Neural cell (in vitro differentiated cells): ENCODE measurements around the gene SEC22A. TPM values are rescaled to one million over a fixed set of nuclear protein-coding genes. Genes with fewer than 3 reads are reported as not detected.

Source experiments
- H2AFZ ChIP-seq: fragments of 200-600, 300-800 bp; sonication (generic), shearing (Covaris generic); 2 replicates; pipeline ENCODE4 v1.6.0; 2014; ENCODE audit warnings: low read depth, mild to moderate bottlenecking, antibody characterized with exemption, low read length, moderate library complexity
- H3F3A ChIP-seq: fragments of 200-600 bp; shearing (Covaris generic); 2 replicates; pipeline ENCODE4 v1.6.1; 2016; ENCODE audit warnings: mild to moderate bottlenecking, moderate library complexity, mixed read lengths, antibody characterized with exemption, low read length; ENCODE audit not compliant: insufficient read depth, poor library complexity, severe bottlenecking
- H3K27ac ChIP-seq: fragments of 200-600, 300-800 bp; sonication (generic), shearing (Covaris generic); 2 replicates; pipeline ENCODE4 v1.5.1; 2014; ENCODE audit warnings: mild to moderate bottlenecking, low read length, moderate library complexity
- H3K27me3 ChIP-seq: fragments of 300-800, 200-600 bp; sonication (generic), shearing (Covaris generic); 2 replicates; pipeline ENCODE4 v1.6.0; 2014; ENCODE audit warnings: mild to moderate bottlenecking, low read depth, low read length, moderate library complexity; ENCODE audit not compliant: insufficient read depth
- H3K36me3 ChIP-seq: fragments of 300-800, 200-600 bp; sonication (generic), shearing (Covaris generic); 2 replicates; pipeline ENCODE4 v1.5.1; 2014; ENCODE audit warnings: mild to moderate bottlenecking, antibody characterized with exemption, low read length, moderate library complexity; ENCODE audit not compliant: insufficient read depth
- H3K4me2 ChIP-seq: fragments of 300-800, 200-600 bp; sonication (generic), shearing (Covaris generic); 2 replicates; pipeline ENCODE4 v1.6.0; 2014; ENCODE audit warnings: mild to moderate bottlenecking, low read length
- H3K4me3 ChIP-seq: fragments of 300-800, 200-600 bp; sonication (generic), shearing (Covaris generic); 2 replicates; pipeline ENCODE4 v1.5.1; 2014; ENCODE audit warnings: mild to moderate bottlenecking, low read length, moderate library complexity
- H3K79me2 ChIP-seq: fragments of 200-600 bp; shearing (Covaris generic); replicated peaks from 2 replicates; pipeline ENCODE4 v1.6.0; 2014; ENCODE audit warnings: mild to moderate bottlenecking, low read length, moderate library complexity; ENCODE audit not compliant: insufficient read depth
- H3K9ac ChIP-seq: fragments of 300-800, 200-600 bp; sonication (generic), shearing (Covaris generic); 2 replicates; pipeline ENCODE4 v1.6.1; 2016; ENCODE audit warnings: mild to moderate bottlenecking, low read length, mixed read lengths
- H3K9me2 ChIP-seq: fragments of 200-600 bp; shearing (Covaris generic); 2 replicates; pipeline ENCODE4 v1.6.1; 2016; ENCODE audit warnings: mild to moderate bottlenecking, low read length, mixed read lengths; ENCODE audit not compliant: insufficient read depth
- H3K9me3 ChIP-seq: fragments of 200-600, 300-800 bp; sonication (generic), shearing (Covaris generic); 2 replicates; pipeline ENCODE4 v1.6.1; 2016; ENCODE audit warnings: mild to moderate bottlenecking, mixed run types, low read length, moderate library complexity, mixed read lengths
- H4K20me1 ChIP-seq: fragments of 200-600 bp; shearing (Covaris generic); 2 replicates; pipeline ENCODE4 v1.6.1; 2016; ENCODE audit warnings: mild to moderate bottlenecking, mixed run types; ENCODE audit not compliant: insufficient read depth
- CTCF ChIP-seq: fragments of 450-650 bp; IDR thresholded peaks from 2 replicates; pipeline ENCODE4 v1.5.1; 2014; ENCODE audit warnings: antibody characterized with exemption, mild to moderate bottlenecking, moderate library complexity; ENCODE audit not compliant: poor library complexity, severe bottlenecking
- EP300 ChIP-seq: fragments of 450-650 bp; conservative IDR thresholded peaks from 2 replicates; pipeline ENCODE4 v1.6.1; 2014; ENCODE audit warnings: antibody characterized with exemption, mild to moderate bottlenecking, moderate library complexity; ENCODE audit not compliant: poor library complexity, severe bottlenecking
- EZH2 ChIP-seq: fragments of 200-600, 300-800 bp; shearing (Covaris generic), sonication (generic); IDR thresholded peaks from 2 replicates; pipeline ENCODE4 v1.6.1; 2014; ENCODE audit warnings: antibody characterized with exemption, low read length, borderline replicate concordance, mild to moderate bottlenecking; ENCODE audit not compliant: insufficient read depth, poor library complexity, severe bottlenecking
- MXI1 ChIP-seq: fragments of 450-650 bp; conservative IDR thresholded peaks from 2 replicates; pipeline ENCODE4 v1.6.1; 2014; ENCODE audit warnings: antibody characterized with exemption, mild to moderate bottlenecking; ENCODE audit not compliant: poor library complexity, severe bottlenecking
- POLR2AphosphoS5 ChIP-seq: IDR thresholded peaks from 2 replicates; pipeline ENCODE4 v1.6.1; 2012
- RAD21 ChIP-seq: fragments of 450-650 bp; conservative IDR thresholded peaks from 2 replicates; pipeline ENCODE4 v1.6.1; 2014; ENCODE audit warnings: antibody characterized with exemption, mild to moderate bottlenecking, moderate library complexity
- SMC3 ChIP-seq: fragments of 450-650 bp; conservative IDR thresholded peaks from 2 replicates; pipeline ENCODE4 v1.6.1; 2014; ENCODE audit warnings: antibody characterized with exemption, mild to moderate bottlenecking, moderate library complexity; ENCODE audit not compliant: poor library complexity
- TAF1 ChIP-seq: IDR thresholded peaks from 2 replicates; pipeline ENCODE4 v1.6.1; 2012; ENCODE audit warnings: low read depth
- polyA plus RNA-seq: library from polyadenylated mRNA; depleted of rRNA; stranded (reverse); fragments of >200 nt; gene quantifications from 2 replicates; pipeline ENCODE4 v1.2.3, GENCODE V29; 2014
- TF ChIP-seq, protein P1 (sequence below): IDR thresholded peaks from 2 replicates; pipeline ENCODE4 v1.6.1; 2012; ENCODE audit warnings: borderline replicate concordance

The SEC22A gene
- polyA plus RNA-seq, 1 donor from 2014 or later: 44.0 TPM

- TF ChIP-seq EP300 (no peak), SMC3 (no peak), TAF1 (no peak), POLR2AphosphoS5 (no peak), EZH2 (no peak), CTCF (no peak), RAD21 (no peak), MXI1 (no peak)
- TF ChIP-seq, protein P1, sequence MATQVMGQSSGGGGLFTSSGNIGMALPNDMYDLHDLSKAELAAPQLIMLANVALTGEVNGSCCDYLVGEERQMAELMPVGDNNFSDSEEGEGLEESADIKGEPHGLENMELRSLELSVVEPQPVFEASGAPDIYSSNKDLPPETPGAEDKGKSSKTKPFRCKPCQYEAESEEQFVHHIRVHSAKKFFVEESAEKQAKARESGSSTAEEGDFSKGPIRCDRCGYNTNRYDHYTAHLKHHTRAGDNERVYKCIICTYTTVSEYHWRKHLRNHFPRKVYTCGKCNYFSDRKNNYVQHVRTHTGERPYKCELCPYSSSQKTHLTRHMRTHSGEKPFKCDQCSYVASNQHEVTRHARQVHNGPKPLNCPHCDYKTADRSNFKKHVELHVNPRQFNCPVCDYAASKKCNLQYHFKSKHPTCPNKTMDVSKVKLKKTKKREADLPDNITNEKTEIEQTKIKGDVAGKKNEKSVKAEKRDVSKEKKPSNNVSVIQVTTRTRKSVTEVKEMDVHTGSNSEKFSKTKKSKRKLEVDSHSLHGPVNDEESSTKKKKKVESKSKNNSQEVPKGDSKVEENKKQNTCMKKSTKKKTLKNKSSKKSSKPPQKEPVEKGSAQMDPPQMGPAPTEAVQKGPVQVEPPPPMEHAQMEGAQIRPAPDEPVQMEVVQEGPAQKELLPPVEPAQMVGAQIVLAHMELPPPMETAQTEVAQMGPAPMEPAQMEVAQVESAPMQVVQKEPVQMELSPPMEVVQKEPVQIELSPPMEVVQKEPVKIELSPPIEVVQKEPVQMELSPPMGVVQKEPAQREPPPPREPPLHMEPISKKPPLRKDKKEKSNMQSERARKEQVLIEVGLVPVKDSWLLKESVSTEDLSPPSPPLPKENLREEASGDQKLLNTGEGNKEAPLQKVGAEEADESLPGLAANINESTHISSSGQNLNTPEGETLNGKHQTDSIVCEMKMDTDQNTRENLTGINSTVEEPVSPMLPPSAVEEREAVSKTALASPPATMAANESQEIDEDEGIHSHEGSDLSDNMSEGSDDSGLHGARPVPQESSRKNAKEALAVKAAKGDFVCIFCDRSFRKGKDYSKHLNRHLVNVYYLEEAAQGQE: no peak
- Histone ChIP-seq H3K9me3 (no peaks in the 10 kb centered on the region), H3K79me2 (no peaks in the 10 kb centered on the region), H3K4me2 (no peak overlapping the region), H3K9me2 (no peaks in the 10 kb centered on the region), H3F3A (no peaks in the 10 kb centered on the region), H4K20me1 (no peaks in the 10 kb centered on the region), H3K27ac (no peak overlapping the region), H3K27me3 (no peaks in the 10 kb centered on the region), H3K36me3 (no peaks in the 10 kb centered on the region), H3K9ac (no peak overlapping the region), H3K4me3 (no peak overlapping the region), H2AFZ (no peak overlapping the region)
Observed at GRCh38 chr3:123284399-123285010, 82.8 kb downstream of the SEC22A start.

GRCh38 chr3:123285066-123285465 is 83.3 kb downstream of the SEC22A start:
- Histone ChIP-seq H3K36me3 (no peaks in the 10 kb centered on the region), H3K9ac (no peak overlapping the region), H3K27me3 (no peaks in the 10 kb centered on the region), H3K27ac (no peak overlapping the region), H3K9me3 (no peaks in the 10 kb centered on the region), H3K79me2 (no peaks in the 10 kb centered on the region), H4K20me1 (no peaks in the 10 kb centered on the region), H2AFZ (no peak overlapping the region), H3K4me3 (no peak overlapping the region), H3K4me2 (no peak overlapping the region), H3K9me2 (no peaks in the 10 kb centered on the region), H3F3A (no peaks in the 10 kb centered on the region)
- TF ChIP-seq TAF1 (no peak), EP300 (no peak), MXI1 (no peak)
